Gastrocnemius medialis (tissue), 4 donors: Measurements from ENCODE around the gene AGAP1. TPM values are rescaled to one million over a fixed set of nuclear protein-coding genes. Genes with fewer than 3 reads are reported as not detected.

ENCODE experiments used
- ATAC-seq, 2 donors: fragments of 150-250 bp; one replicate each; pipeline ENCODE4 v1.9.1; 2016
- DNase-seq, 2 donors: peaks; one replicate each; pipeline ENCODE4 v3.0.0-alpha.2; 2019
- H3K27ac ChIP-seq, 4 donors: fragments of 200-600 bp; sonication (generic); 1 replicate in 1 of 4; 2 replicates in 3 of 4; pipeline ENCODE4 v1.5.1; 2016 to 2018; ENCODE audit warnings: mild to moderate bottlenecking in 2 of 4, moderate library complexity in 1 of 4
- H3K27me3 ChIP-seq, 3 donors: fragments of 200-600 bp; sonication (generic) in 2 of 3; 1 replicate in 1 of 3; 2 replicates in 2 of 3; pipeline versions ENCODE4 v1.5.1 to v1.6.0; 2016 to 2019; ENCODE audit warnings: mild to moderate bottlenecking in 1 of 3, moderate library complexity in 1 of 3
- H3K36me3 ChIP-seq, 2 donors: fragments of 200-600 bp; sonication (generic) in 1 of 2; one replicate each; pipeline ENCODE4 v1.5.1; 2017 to 2018
- H3K4me1 ChIP-seq, 2 donors: fragments of 200-600 bp; sonication (generic) in 1 of 2; one replicate each; pipeline ENCODE4 v1.5.1; 2016 to 2017; ENCODE audit warnings: mild to moderate bottlenecking in 2 of 2
- H3K4me3 ChIP-seq, 4 donors: fragments of 200-600 bp; sonication (generic) in 3 of 4; 1 replicate in 1 of 4; 2 replicates in 3 of 4; pipeline ENCODE4 v1.5.1; 2016 to 2019; ENCODE audit warnings: mild to moderate bottlenecking in 2 of 4
- H3K9me3 ChIP-seq, 3 donors: fragments of 200-600 bp; sonication (generic) in 2 of 3; 1 replicate in 1 of 3; 2 replicates in 2 of 3; pipeline ENCODE4 v1.5.1; 2016 to 2019
- CTCF ChIP-seq, 5 experiments: fragments of 450-650 bp in 3 of 5; fragments of 200-600 bp in 2 of 5; sonication (generic) in 2 of 5; IDR thresholded peaks in 4 of 5; conservative IDR thresholded peaks in 1 of 5; 1 replicate in 4 of 5; 2 replicates in 1 of 5; pipeline ENCODE4 v1.5.1; 2016 to 2019; ENCODE audit warnings: antibody characterized with exemption in 5 of 5, mild to moderate bottlenecking in 3 of 5, moderate library complexity in 3 of 5
- POLR2A ChIP-seq, 2 donors: fragments of 450-650 bp; IDR thresholded peaks; one replicate each; pipeline ENCODE4 v1.6.1; 2017; ENCODE audit warnings: antibody characterized with exemption in 2 of 2, mild to moderate bottlenecking in 2 of 2, moderate library complexity in 2 of 2
- in situ Hi-C, 4 donors: fragments of 200-750 bp; cut with MboI; loops; one replicate each; pipeline versions ENCODE4 v1.15.0 to v1.8.0; 2017; ENCODE audit warnings: low sequenced_read_pairs in 4 of 4
- intact Hi-C: fragments of 100-400 bp; cut with DNase I; formaldehyde crosslinking; loops from one replicate; pipeline ENCODE4 v1.15.1; 2023; ENCODE audit warnings: low total_unique reads
- total RNA-seq, 4 donors: library from RNA; depleted of rRNA; stranded (reverse); fragments of >200 nt; gene quantifications; one replicate each; pipeline versions ENCODE4 v1.1.0 to v1.2.3, GENCODE V29; 2016

The AGAP1 gene
- total RNA-seq, 4 donors from 2014 or later = 8.5 to 26.8 (median 14.4) TPM

- TF ChIP-seq CTCF (IDR thresholded peaks at IDR 0.05 in 4 of 5, conservative IDR thresholded peaks at IDR 0.05 in 1 of 5) (no peak), POLR2A (IDR thresholded peaks at IDR 0.05) (no peak)
- Histone ChIP-seq H3K4me3 (no peak overlapping the region), H3K4me1 (no peaks in the 10 kb centered on the region), H3K27me3 (no peaks in the 10 kb centered on the region), H3K9me3 (no peaks in the 10 kb centered on the region), H3K27ac (no peak overlapping the region), H3K36me3 (no peaks in the 10 kb centered on the region)
- intact Hi-C loops (no loop called here), in situ Hi-C loops (no loop called here)
- no peak for ATAC-seq
- DNase-seq = no peak
These were observed 399.4 kb downstream of the AGAP1 start for GRCh38 chr2:235893129-235893698.

GRCh38 chr2:235894839-235895238 lies 401.0 kb downstream of the AGAP1 start:
- no peak overlapping the region for H3K27ac ChIP-seq
- ATAC-seq = no peak
- intact Hi-C loops = loop anchor here (5.0 kb wide), 1 partner anchor 1053 kb away; no protein-coding TSS in a partner anchor
- no peaks in the 10 kb centered on the region for H3K9me3 ChIP-seq
- H3K4me1 ChIP-seq = no peaks in the 10 kb centered on the region
- no peak overlapping the region for H3K4me3 ChIP-seq
- no peaks in the 10 kb centered on the region for H3K36me3 ChIP-seq
- no peaks in the 10 kb centered on the region for H3K27me3 ChIP-seq
- no peak for DNase-seq
- TF ChIP-seq CTCF (IDR thresholded peaks at IDR 0.05 in 4 of 5, conservative IDR thresholded peaks at IDR 0.05 in 1 of 5) = no peak
- TF ChIP-seq POLR2A (IDR thresholded peaks at IDR 0.05) = no peak
- in situ Hi-C loops = no loop called here

- in situ Hi-C loops = no loop called here
- ATAC-seq = no peak
- no peaks in the 10 kb centered on the region for H3K9me3 ChIP-seq
- H3K4me1 ChIP-seq = no peaks in the 10 kb centered on the region
- H3K27me3 ChIP-seq = no peaks in the 10 kb centered on the region
- DNase-seq = no peak
- H3K27ac ChIP-seq = no peak overlapping the region
- intact Hi-C loops = loop anchor here (5.0 kb wide), 1 partner anchor 1054 kb away; no protein-coding TSS in a partner anchor
- no peaks in the 10 kb centered on the region for H3K36me3 ChIP-seq
- TF ChIP-seq CTCF (IDR thresholded peaks at IDR 0.05 in 4 of 5, conservative IDR thresholded peaks at IDR 0.05 in 1 of 5) (no peak), POLR2A (IDR thresholded peaks at IDR 0.05) (no peak)
- H3K4me3 ChIP-seq = no peak overlapping the region
These were observed 402.2 kb downstream of the AGAP1 start for GRCh38 chr2:235896061-235896460.

GRCh38 chr2:235897992-235898391 lies 404.1 kb downstream of the AGAP1 start:
- H3K9me3 ChIP-seq = no peaks in the 10 kb centered on the region
- DNase-seq (no peak), ATAC-seq (no peak)
- H3K4me3 ChIP-seq = no peak overlapping the region
- TF ChIP-seq CTCF (IDR thresholded peaks at IDR 0.05 in 4 of 5, conservative IDR thresholded peaks at IDR 0.05 in 1 of 5) (no peak), POLR2A (IDR thresholded peaks at IDR 0.05) (no peak)
- in situ Hi-C loops = no loop called here
- H3K36me3 ChIP-seq = no peaks in the 10 kb centered on the region
- H3K27ac ChIP-seq = no peak overlapping the region
- intact Hi-C loops = loop anchor here (5.0 kb wide), 1 partner anchor 1056 kb away; no protein-coding TSS in a partner anchor
- no peaks in the 10 kb centered on the region for H3K27me3 ChIP-seq
- H3K4me1 ChIP-seq = no peaks in the 10 kb centered on the region

- Histone ChIP-seq H3K4me1 (no peaks in the 10 kb centered on the region), H3K27ac (no peak overlapping the region), H3K27me3 (no peaks in the 10 kb centered on the region), H3K9me3 (no peaks in the 10 kb centered on the region), H3K4me3 (no peak overlapping the region), H3K36me3 (no peaks in the 10 kb centered on the region)
- ATAC-seq (no peak), DNase-seq (no peak)
- intact Hi-C loops (loop anchor here (5.0 kb wide), 1 partner anchor 1056 kb away; no protein-coding TSS in a partner anchor), in situ Hi-C loops (no loop called here)
- TF ChIP-seq POLR2A (IDR thresholded peaks at IDR 0.05) (no peak), CTCF (IDR thresholded peaks at IDR 0.05 in 4 of 5, conservative IDR thresholded peaks at IDR 0.05 in 1 of 5) (no peak)
These were observed 404.9 kb downstream of the AGAP1 start for GRCh38 chr2:235898766-235899165.
